ENCODE measurements around the gene ASCL2.

- TF ChIP-seq CTCF (IDR thresholded peaks at IDR 0.05; ENCODE audit: low read depth, low read length, poor library complexity, severe bottlenecking) (no peak), EZH2phosphoT487 (IDR thresholded peaks at IDR 0.05; ENCODE audit: borderline replicate concordance, low read length) (no peak)
Measured at GRCh38 chr11:2289859-2290258, 19.5 kb upstream of the ASCL2 start.
